Mucosa of stomach (tissue), 1 donor: ENCODE measurements around the gene PRG2.

Experiments used
- H3K27me3 ChIP-seq: one replicate; pipeline ENCODE4 v1.7.0; 2013; ENCODE audit warnings: mild to moderate bottlenecking, low read length; ENCODE audit not compliant: control insufficient read depth, insufficient read depth
- H3K36me3 ChIP-seq: one replicate; pipeline ENCODE4 v1.7.0; 2013; ENCODE audit warnings: low read length; ENCODE audit not compliant: control insufficient read depth, insufficient read depth
- H3K4me1 ChIP-seq: one replicate; pipeline ENCODE4 v1.7.0; 2013; ENCODE audit warnings: mild to moderate bottlenecking, low read length; ENCODE audit not compliant: control insufficient read depth, insufficient read depth
- H3K4me3 ChIP-seq: one replicate; pipeline ENCODE4 v1.7.0; 2013; ENCODE audit warnings: low read length
- H3K9ac ChIP-seq: one replicate; pipeline ENCODE4 v1.7.0; 2013; ENCODE audit warnings: mild to moderate bottlenecking, low read length, moderate library complexity
- H3K9me3 ChIP-seq: one replicate; pipeline ENCODE4 v1.7.0; 2013; ENCODE audit warnings: mild to moderate bottlenecking, low read length, moderate library complexity; ENCODE audit not compliant: control insufficient read depth
- donor health status: Pancreatic carcinoma.

PRG2 gene

GRCh38 chr11:57390535-57390934, at the start of gene PRG2:
Gene PRG2 (minus strand): TSS chr11:57390650. CDS start chr11:57389944, 706 bp downstream.
- Histone ChIP-seq H3K27me3 (no peaks in the 10 kb centered on the region), H3K4me1 (no peaks in the 10 kb centered on the region), H3K9me3 (no peaks in the 10 kb centered on the region), H3K9ac (no peak within 1 kb of the TSS), H3K36me3 (no peaks in the 10 kb centered on the region), H3K4me3 (no peak within 1 kb of the TSS)

GRCh38 chr11:57439786-57440185, 49.3 kb upstream of the PRG2 start:
- Histone ChIP-seq H3K27me3 (no peaks in the 10 kb centered on the region), H3K4me1 (peaks cover 8% of the 10 kb centered on the region), H3K36me3 (no peaks in the 10 kb centered on the region), H3K9me3 (no peaks in the 10 kb centered on the region), H3K9ac (no peak overlapping the region), H3K4me3 (no peak overlapping the region)

GRCh38 chr11:57438345-57439285, 48.2 kb upstream of the PRG2 start:
- H3K27me3 ChIP-seq, result no peaks in the 10 kb centered on the region
- H3K9ac ChIP-seq, result no peak overlapping the region
- no peak overlapping the region for H3K4me3 ChIP-seq
- peaks cover 8% of the 10 kb centered on the region for H3K4me1 ChIP-seq
- H3K9me3 ChIP-seq, result no peaks in the 10 kb centered on the region
- no peaks in the 10 kb centered on the region for H3K36me3 ChIP-seq

GRCh38 chr11:57436031-57436430, 45.6 kb upstream of the PRG2 start:
- Histone ChIP-seq H3K9ac (no peak overlapping the region), H3K4me1 (peaks cover 8% of the 10 kb centered on the region), H3K9me3 (no peaks in the 10 kb centered on the region), H3K4me3 (no peak overlapping the region), H3K36me3 (no peaks in the 10 kb centered on the region), H3K27me3 (no peaks in the 10 kb centered on the region)

- H3K36me3 ChIP-seq, result no peaks in the 10 kb centered on the region
- no peak overlapping the region for H3K4me3 ChIP-seq
- no peak overlapping the region for H3K9ac ChIP-seq
- H3K27me3 ChIP-seq, result no peaks in the 10 kb centered on the region
- no peaks in the 10 kb centered on the region for H3K9me3 ChIP-seq
- H3K4me1 ChIP-seq, result peaks cover 9% of the 10 kb centered on the region
These were observed 44.4 kb upstream of the PRG2 start for GRCh38 chr11:57434640-57435546.

- H3K27me3 ChIP-seq, result no peaks in the 10 kb centered on the region
- peaks cover 8% of the 10 kb centered on the region for H3K4me1 ChIP-seq
- no peaks in the 10 kb centered on the region for H3K36me3 ChIP-seq
- H3K4me3 ChIP-seq, result no peak overlapping the region
- no peak overlapping the region for H3K9ac ChIP-seq
- no peaks in the 10 kb centered on the region for H3K9me3 ChIP-seq
These were observed 42.3 kb upstream of the PRG2 start for GRCh38 chr11:57432714-57433163.

- Histone ChIP-seq H3K4me1 (peaks cover 14% of the 10 kb centered on the region), H3K4me3 (no peak overlapping the region), H3K36me3 (no peaks in the 10 kb centered on the region), H3K9ac (no peak overlapping the region), H3K27me3 (no peaks in the 10 kb centered on the region), H3K9me3 (no peaks in the 10 kb centered on the region)
These were observed 41.7 kb upstream of the PRG2 start for GRCh38 chr11:57432149-57432561.

- Histone ChIP-seq H3K36me3 (no peaks in the 10 kb centered on the region), H3K9ac (no peak overlapping the region), H3K27me3 (no peaks in the 10 kb centered on the region), H3K4me3 (no peak overlapping the region), H3K9me3 (no peaks in the 10 kb centered on the region), H3K4me1 (peaks cover 26% of the 10 kb centered on the region)
These were observed 40.5 kb upstream of the PRG2 start for GRCh38 chr11:57430952-57431351.

GRCh38 chr11:57429946-57430345, 39.5 kb upstream of the PRG2 start:
- Histone ChIP-seq H3K27me3 (no peaks in the 10 kb centered on the region), H3K4me1 (peaks cover 34% of the 10 kb centered on the region), H3K36me3 (no peaks in the 10 kb centered on the region), H3K4me3 (no peak overlapping the region), H3K9me3 (no peaks in the 10 kb centered on the region), H3K9ac (no peak overlapping the region)

- Histone ChIP-seq H3K9me3 (no peaks in the 10 kb centered on the region), H3K27me3 (no peaks in the 10 kb centered on the region), H3K4me3 (no peak overlapping the region), H3K4me1 (peaks cover 34% of the 10 kb centered on the region), H3K9ac (no peak overlapping the region), H3K36me3 (no peaks in the 10 kb centered on the region)
These were observed 38.2 kb upstream of the PRG2 start for GRCh38 chr11:57428643-57429042.

- Histone ChIP-seq H3K9ac (peak overlapping the region; percentile 76), H3K27me3 (no peaks in the 10 kb centered on the region), H3K4me1 (peaks cover 34% of the 10 kb centered on the region), H3K9me3 (no peaks in the 10 kb centered on the region), H3K36me3 (no peaks in the 10 kb centered on the region), H3K4me3 (no peak overlapping the region)
These were observed 37.3 kb upstream of the PRG2 start for GRCh38 chr11:57427727-57428082.
